Hindlimb muscle (tissue), 1 donor: ENCODE data around the gene GPR137B. TPM values are rescaled to one million over a fixed set of nuclear protein-coding genes. Genes with fewer than 3 reads are reported as not detected.

Experiments
- DNase-seq: peaks from one replicate; pipeline ENCODE4 v3.0.0-alpha.2; 2013
- polyA plus RNA-seq: library from polyadenylated mRNA; unstranded; fragments of 120-200 nt; gene quantifications from one replicate; pipeline ENCODE4 v1.2.1, GENCODE V29; 2013; ENCODE audit not compliant: insufficient read length

Gene GPR137B
- polyA plus RNA-seq, 1 donor: 5.8 TPM

GRCh38 chr1:236114076-236114747, 28.1 kb upstream of the GPR137B start:
- DNase-seq: no peak

- DNase-seq: no peak
Observed at GRCh38 chr1:236117710-236118109, 24.6 kb upstream of the GPR137B start.

- DNase-seq: no peak
Observed at GRCh38 chr1:236119943-236120484, 22.3 kb upstream of the GPR137B start.

DNA sequence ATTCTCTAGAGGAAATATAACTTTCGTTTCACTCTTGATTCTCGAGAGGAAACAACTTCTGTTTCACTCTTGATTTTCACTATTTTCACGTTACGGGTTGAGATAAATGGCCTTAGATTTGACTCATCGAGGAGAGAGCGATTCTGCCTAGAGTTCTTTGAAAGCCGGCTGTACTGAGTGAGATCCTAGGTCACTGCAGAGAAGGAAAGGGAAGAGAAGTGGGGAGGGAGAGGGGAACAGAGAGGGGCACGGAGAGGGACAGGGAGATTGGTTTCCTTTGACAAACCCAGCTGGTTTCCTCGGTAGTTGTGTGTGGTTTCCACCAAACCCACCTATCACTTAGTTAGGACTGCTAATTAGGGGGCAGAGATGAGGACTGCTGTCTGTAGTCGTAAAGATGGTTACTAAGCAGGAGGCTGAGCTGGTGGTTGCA, 21.6 kb upstream of the GPR137B start:
- no peak for DNase-seq

DNA sequence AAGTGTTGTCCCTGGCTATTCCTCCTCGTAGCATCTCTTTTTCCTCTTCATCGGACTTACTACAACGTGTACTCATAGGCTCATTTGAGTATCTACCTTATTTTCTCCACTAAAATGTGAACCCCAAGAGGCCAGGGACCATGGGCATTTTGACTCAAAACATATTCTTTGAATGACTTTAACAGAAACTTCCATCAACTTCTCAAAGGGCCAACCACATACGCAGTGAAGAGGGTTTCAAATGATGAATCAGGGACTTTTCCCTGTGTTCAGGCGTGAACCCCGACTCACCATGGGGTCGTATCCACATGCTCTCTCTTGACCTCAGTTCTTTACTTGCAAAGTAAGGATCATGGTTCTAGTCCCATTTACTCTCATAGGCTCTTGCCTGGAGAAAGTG, 20.2 kb upstream of the GPR137B start:
- DNase-seq: no peak

GRCh38 chr1:236123563-236123962, 18.8 kb upstream of the GPR137B start:
- DNase-seq: no peak

DNA sequence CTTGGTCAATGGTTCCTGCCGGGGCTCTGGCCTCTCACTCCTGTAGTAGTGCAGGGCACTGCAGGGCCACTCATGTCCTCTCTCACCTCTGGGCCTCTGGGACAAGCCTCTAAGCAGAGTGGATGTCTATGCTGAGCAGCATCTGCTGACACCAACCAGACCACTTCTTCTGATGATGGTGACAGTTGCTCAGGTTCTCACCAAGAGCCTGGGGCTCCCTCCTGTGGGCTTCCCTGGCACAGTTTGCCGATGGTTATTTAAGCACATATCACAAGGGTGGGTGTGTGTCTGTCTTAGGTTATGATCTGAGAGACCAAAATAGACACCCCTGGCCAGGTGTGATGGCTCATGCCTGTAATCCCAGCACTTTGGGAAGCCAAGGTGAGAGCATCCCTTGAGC, 17.4 kb upstream of the GPR137B start:
- no peak for DNase-seq

GRCh38 chr1:236127045-236127444, 15.3 kb upstream of the GPR137B start:
- DNase-seq: no peak

- no peak for DNase-seq
Observed at GRCh38 chr1:236128646-236129178, 13.6 kb upstream of the GPR137B start.

GRCh38 chr1:236129306-236129705, 13.0 kb upstream of the GPR137B start:
- no peak for DNase-seq

GRCh38 chr1:236130372-236130771, 12.0 kb upstream of the GPR137B start:
- DNase-seq: no peak

GRCh38 chr1:236131916-236132315, 10.4 kb upstream of the GPR137B start:
- DNase-seq: no peak

- DNase-seq: no peak
Observed at GRCh38 chr1:236132420-236133046, 9.8 kb upstream of the GPR137B start.

DNA sequence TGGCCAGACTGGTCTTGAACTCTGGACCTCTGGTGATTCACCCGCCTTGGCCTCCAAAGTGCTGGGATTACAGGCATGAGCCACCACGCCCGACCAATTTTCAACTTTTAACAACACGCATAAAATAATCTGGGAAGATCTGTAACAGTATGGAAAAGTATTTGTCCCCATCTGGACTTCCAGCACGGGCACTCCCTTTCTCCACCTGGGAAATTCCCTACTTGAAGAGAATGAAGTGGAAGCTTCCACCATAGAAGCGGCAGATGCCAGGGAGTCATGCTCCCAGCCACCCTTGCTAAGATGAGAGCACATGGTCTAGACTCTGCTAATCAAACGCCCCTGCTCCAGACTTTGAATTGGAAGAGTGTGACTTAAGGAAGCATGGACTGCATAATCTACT, 9.0 kb upstream of the GPR137B start:
- DNase-seq: no peak

DNA sequence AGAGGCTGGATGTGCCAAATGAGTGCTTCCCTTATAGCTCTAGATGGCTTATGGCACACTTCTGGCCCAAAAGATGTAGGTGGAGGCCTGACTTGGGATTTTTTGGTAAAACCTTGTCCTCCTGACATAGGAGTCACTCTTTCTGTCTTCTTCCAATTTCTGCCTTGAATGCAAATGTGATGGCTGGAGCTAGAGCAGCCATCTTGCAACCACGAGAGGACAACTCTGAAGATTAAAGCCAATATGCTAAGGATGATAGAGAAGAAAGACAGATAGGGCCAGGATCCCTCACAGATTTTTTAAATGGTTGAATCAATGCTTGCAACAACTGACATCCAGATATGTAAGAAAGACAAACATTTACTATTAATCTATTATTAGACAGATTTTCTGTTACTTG, 8.5 kb upstream of the GPR137B start:
- no peak for DNase-seq

DNA sequence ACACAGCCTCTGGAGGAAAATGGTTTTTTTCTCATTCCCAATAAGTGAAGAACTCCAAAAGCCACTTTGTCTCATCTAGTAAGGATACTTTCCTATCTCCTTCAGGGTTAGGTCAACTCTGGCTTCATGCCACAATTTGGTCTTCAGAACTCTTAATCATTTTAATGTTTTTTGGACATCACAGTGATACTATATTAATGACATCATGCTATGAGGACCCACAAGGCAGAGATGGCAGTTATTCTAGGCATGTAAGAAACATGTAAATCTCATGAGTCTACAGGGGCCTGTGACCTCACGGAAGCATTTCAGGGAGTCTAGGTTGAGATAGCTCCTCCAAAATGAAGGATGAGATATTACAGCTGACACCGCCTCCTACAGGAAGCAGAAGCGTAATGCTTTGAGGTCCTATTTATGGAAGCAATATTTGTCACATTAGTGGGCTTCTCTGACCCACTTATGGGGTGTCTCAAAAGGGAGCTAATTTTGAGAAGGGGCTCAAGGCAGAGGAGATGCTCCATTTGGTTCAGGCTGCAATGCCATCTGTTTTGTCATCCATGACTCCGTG, 5.0 kb upstream of the GPR137B start:
- no peak for DNase-seq

GRCh38 chr1:236139495-236139894, 2.8 kb upstream of the GPR137B start:
- DNase-seq: no peak

GRCh38 chr1:236140705-236141446, 1.5 kb upstream of the GPR137B start:
- DNase-seq: no peak

DNA sequence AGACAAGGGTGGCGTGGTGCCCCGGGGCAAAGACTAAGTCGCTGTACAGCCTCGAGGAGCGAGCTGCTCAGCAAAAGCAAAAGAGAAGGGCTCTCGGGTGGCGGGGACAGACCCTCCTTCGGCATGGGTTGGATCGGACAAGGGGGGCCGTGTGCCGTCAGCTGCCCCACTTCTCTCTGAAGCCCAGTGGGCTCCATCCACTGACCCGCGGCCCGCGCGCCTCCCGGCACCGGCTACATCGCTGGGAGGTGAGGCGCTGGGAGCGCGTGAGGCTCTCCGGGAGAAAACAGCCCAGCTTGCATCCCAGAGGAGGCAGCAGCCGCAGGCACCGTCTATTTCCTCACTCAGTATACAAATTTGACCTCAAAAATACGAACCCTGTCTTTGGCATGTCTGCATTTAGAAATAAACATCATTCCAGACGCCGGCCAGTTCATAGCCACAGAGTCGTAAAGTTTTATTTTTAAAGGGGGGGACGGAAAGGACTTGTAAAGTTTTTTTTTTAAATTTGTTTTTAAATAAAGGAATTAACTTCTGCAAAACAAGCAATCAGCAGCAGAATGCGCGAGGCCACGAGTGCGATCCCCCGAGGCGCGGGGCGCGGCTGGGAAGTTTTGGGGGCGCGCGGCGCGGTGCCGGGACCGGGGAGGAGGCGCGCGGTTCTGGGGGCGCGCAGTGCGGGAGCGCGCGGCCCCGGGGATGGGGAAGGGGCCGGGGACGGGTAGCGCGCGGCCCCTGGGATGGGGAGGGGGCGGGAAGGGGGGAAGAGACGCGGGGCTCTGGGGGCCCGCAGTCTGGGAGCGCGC, 689 bp upstream of the GPR137B start:
- DNase-seq: peak; percentile 48

- peak; percentile 17 for DNase-seq
Observed at GRCh38 chr1:236143104-236143948, 987 bp downstream of the GPR137B start.

- DNase-seq: no peak
Observed at GRCh38 chr1:236144033-236144432, 1.7 kb downstream of the GPR137B start.
